Left lobe of liver (tissue), 2 donors: ENCODE results near the gene CYP2W1. TPM values are rescaled to one million over a fixed set of nuclear protein-coding genes. Genes with fewer than 3 reads are reported as not detected.

Experiments
- ATAC-seq: fragments of 200-7000 bp; cut with Tn5 transposase; one replicate; pipeline ENCODE4 v1.9.1; 2020; ENCODE audit warnings: mild to moderate bottlenecking, moderate library complexity
- DNase-seq: peaks from one replicate; pipeline ENCODE4 v3.0.0-alpha.2; 2020; ENCODE audit warnings: low spot score
- total RNA-seq: library from RNA; stranded (reverse); gene quantifications from one replicate; pipeline ENCODE4 v1.2.1, GENCODE V29; 2021
- donor health status: DM: no; HTN: no; CAD: no; lungs with moderate emphysema.
- donor health status: DM: no; HTN: yes; CAD: no.

Gene CYP2W1
- total RNA-seq, 1 donor from 2014 or later: 0.08 TPM

DNA sequence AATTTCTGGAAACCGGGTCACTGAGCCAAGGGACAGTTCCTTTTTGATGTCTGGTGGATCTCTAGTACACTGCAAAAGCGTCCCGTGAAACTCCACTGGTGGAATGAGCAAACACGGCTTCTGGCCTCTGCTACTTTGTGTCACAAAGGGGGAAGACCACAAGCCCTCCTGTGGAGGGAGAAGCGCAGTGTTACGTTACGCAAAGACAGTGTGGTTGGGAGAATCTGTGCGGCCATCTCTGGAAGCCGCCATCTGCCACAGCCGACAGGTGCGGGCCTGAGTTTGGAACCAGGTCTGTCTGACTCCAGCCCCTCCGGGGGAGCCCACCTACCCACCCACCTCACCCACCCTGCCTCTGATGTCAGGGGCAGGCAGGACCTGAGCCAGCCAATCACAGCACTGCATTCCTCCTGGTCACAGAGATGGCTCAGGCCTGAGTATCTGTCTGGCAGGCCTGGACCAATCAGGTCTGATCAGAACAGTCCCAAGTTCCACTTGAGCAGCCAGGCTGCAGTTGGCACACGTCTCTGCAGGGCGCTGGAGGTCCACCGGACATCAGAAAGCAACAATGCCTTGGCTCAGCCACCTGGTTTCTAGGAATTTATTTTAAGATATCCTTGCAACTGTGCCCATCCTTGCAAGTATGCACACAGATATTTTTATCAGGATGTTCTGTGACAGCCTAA lies 3.0 kb upstream of the CYP2W1 start:
- DNase-seq (no peak), ATAC-seq (no peak)

- ATAC-seq: no peak
- no peak for DNase-seq
These were observed 1.0 kb upstream of the CYP2W1 start for GRCh38 chr7:981793-982510.

GRCh38 chr7:982511-983003 lies 424 bp upstream of the CYP2W1 start:
- DNase-seq (no peak), ATAC-seq (no peak)

DNA sequence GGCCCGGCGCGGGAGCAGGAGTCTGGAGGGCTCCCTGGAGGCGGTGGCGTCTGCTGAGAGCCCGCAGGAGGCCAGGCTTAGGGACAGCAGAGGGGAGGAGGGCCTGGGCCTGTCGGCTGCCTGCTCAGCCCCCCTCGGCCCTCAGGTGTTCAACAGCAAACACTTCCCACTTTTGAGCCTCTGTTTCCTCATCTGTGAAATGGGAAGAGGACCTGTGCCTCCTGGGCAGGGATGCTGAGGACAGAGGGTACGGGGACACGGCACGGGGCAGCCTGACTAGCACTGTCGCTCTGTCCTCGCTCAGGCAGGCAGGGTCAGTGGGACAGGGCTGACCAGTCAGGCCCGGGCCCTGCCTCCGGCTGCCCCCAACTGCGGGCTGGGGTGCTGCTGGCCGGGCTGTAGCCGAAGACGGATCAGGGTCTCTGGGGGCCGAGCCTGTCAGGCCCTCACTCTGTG lies 663 bp downstream of the CYP2W1 start:
- DNase-seq (no peak), ATAC-seq (no peak)

DNA sequence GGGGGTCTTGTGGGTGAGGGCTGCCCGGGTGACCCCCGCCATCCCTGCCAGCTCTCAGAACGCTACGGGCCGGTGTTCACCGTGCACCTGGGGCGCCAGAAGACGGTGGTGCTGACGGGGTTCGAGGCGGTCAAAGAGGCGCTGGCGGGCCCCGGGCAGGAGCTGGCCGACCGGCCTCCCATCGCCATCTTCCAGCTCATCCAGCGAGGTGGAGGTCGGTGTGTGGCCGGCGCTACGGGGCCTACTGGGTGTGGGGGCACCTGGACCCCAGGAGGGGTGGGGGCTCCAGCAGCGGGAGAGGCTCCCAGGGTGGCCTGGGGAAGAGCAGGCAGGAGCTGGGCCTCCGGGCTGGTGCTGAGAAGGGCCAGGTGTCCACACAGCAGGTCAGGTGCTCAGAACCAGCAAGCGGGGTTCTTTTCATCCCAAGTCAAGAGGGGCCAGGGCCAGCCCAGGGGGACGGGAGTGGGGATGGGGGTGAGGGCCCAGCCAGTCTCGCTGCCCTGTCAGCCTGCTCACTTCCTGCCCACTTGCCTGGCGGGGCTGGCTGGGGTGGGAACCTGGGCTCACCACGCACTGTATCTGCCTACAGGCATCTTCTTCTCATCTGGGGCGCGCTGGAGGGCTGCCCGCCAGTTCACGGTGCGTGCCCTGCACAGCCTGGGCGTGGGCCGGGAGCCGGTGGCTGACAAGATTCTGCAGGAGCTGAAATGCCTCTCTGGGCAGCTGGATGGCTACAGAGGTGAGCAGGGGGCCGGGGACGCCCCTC lies 1.6 kb downstream of the CYP2W1 start:
- ATAC-seq (no peak), DNase-seq (no peak)

GRCh38 chr7:985127-985416 lies 2.1 kb downstream of the CYP2W1 start:
- ATAC-seq (no peak), DNase-seq (no peak)

- DNase-seq (no peak), ATAC-seq (peak; percentile 11)
These were observed 3.1 kb downstream of the CYP2W1 start for GRCh38 chr7:985915-986741.

DNA sequence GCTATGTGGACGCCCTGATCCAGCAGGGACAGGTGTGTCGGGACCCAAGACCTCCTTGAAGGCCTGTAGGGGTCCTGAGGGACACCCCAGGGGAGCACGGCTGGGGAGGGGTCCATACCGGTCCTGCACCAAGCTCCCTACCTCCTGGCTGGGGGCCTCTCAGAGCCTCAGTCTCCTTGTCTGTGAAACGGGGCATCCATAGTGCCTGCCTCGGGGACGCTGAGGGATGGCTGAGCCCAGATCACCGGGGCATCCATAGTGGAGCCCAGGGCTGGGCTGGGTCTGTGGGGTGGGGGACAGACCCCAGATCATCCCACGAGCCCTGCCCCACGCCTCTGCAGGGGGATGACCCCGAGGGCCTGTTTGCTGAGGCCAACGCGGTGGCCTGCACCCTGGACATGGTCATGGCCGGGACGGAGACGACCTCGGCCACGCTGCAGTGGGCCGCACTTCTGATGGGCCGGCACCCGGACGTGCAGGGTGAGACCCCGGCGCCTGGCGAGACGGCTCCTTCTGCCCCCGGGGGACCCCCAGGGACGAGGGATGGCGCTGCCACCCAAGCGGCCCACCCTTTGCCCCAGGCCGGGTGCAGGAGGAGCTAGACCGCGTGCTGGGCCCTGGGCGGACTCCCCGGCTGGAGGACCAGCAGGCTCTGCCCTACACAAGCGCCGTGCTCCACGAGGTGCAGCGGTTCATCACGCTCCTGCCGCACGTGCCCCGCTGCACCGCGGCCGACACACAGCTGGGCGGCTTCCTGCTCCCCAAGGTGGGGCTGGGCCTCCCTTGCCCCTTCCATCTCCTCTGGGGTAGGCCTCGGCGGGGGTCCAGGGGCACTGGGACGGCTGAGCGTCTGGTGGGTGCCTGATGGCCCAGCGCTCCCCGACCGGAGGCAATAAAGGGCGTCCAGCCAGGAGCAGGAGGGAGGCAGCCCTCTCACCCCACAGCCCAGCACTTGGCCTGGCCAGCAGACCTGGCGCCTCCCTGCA lies 4.1 kb downstream of the CYP2W1 start:
- ATAC-seq: no peak
- DNase-seq: no peak

DNA sequence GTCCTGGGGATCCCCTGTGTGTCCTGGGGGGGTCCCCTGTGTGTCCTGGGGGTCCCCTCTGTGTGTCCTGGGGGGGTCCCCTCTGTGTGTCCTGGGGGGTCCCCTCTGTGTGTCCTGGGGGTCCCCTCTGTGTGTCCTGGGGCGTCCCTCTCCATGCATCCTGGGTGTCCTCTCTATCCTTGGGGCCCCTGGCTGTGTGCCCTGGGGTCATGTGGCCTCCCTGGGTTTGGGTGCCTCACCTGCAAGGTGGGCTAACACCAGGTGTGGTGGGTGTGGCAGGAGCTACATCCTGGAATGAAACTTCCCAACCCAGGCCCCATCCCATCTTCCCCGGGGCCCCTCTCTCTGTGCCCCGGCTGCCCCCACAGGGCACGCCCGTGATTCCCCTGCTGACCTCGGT lies 4.9 kb downstream of the CYP2W1 start:
- DNase-seq (no peak), ATAC-seq (no peak)

DNA sequence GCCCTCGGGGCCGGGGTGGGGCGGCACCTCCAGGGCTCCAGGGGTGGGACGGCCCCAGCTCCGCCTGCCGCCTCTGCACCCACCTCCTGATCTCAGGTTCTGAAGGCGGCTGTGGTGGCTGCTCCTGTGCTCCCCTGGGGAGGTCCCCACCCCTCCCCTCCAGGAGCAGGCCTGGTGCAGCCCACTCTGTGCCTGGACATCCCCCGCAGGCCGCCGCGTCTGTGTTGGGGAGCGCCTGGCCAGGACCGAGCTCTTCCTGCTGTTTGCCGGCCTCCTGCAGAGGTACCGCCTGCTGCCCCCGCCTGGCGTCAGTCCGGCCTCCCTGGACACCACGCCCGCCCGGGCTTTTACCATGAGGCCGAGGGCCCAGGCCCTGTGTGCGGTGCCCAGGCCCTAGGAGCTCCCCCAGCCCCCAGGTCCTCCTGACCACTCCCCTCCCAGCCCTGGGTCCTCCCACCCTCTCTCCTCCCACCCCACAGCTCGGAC lies 5.5 kb downstream of the CYP2W1 start:
- ATAC-seq (no peak), DNase-seq (no peak)

GRCh38 chr7:988963-989529 lies 6.1 kb downstream of the CYP2W1 start:
- DNase-seq (no peak), ATAC-seq (no peak)

DNA sequence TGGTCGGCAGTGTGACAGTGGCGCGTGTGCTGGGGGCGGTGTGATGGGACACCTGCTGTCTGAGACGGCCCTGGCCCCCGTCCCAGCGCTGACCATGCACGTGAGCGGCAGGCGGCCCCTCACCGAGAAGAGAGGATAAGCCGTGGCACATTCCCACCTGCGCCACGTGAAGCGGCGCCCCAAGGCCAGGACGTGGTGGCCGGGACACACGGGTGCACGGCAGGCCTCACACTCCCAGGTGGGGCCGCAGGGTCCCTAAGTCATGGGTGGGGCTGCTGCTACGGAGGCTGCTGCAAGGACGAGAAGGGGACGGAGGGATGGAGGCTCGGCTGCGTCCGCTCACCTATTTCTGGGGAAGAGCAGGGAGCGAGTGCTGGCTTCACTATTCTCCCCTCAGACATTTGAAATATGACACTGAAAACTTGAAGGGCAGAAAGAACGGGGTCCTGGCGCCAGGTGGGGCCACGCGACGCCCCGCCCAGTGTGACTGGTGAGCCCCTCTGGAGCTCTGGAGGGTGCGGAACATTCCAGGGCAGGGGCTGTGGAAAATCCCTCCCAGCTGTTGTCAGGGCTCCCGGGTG lies 7.5 kb downstream of the CYP2W1 start:
- no peak for ATAC-seq
- DNase-seq: no peak

DNA sequence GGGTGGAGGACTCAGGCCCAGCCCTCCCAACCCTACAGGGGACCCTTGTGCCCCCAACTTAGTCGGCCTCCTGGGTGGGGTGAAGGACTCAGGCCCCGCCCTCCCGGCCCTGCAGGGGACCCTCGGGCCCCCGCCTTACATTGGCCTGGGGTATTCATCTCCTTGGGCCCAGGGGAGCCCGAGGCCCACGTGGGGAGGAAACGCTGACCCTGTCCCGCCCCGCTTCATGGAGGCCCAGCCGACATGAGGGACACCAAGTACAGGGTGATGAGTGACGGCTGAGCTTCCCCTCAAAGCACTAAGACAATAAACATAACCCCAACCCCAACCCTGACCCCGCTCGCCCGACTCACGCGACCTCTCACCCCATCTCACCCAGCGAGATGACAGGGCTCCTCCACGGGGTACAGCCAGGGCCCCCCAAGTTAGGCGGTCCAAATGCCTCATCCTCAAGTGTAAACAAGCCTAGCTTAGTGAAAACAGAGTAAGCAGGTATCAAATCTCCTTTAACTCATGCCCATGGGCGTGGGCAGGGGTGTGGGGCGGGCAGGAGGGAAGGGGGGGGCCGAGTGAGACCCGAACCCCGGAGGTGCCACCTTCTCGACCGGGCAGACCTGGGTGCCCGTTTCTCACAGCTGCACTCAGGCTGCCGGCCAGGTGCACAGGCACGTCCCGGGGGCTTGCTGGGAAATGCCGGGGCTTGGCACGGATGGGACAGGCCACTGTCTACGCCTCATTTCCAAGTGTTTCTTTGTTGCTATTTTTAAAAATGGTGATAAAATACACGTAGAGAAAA lies 8.2 kb downstream of the CYP2W1 start:
- no peak for ATAC-seq
- DNase-seq: no peak

GRCh38 chr7:991729-992656 lies 9.0 kb downstream of the CYP2W1 start:
- ATAC-seq (no peak), DNase-seq (no peak)

GRCh38 chr7:992709-993607 lies 10.0 kb downstream of the CYP2W1 start:
- ATAC-seq (peak; percentile 95), DNase-seq (peak; percentile 97)
